Measurements from ENCODE around the gene P2RX6.
"Not testable (repeated sequence)": the region's sequence is repeated elsewhere in the genome, so short reads cannot be mapped to it uniquely, and the experiment has no call there.

The P2RX6 gene

DNA sequence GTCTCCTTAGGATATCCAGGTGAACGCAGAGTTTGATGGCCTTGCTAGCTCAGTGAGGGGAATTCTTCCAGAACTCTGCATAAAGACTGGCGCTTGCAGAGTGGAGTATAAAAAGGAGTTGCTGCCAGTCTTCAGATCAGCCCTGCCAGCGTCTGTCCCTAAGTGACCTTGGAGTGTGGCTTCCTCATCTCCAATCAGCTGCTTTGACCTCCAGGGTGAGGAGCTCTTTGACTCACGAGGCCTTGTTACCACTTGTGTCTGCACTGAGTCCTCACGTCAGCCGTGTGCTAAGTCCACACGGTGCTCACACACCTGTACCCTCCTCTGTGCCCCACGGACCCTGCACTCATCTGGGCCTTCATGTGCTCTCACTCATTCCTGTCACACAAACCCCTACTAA lies 45.4 kb downstream of the P2RX6 start:
- not testable (repeated sequence) for DNase-seq

DNA sequence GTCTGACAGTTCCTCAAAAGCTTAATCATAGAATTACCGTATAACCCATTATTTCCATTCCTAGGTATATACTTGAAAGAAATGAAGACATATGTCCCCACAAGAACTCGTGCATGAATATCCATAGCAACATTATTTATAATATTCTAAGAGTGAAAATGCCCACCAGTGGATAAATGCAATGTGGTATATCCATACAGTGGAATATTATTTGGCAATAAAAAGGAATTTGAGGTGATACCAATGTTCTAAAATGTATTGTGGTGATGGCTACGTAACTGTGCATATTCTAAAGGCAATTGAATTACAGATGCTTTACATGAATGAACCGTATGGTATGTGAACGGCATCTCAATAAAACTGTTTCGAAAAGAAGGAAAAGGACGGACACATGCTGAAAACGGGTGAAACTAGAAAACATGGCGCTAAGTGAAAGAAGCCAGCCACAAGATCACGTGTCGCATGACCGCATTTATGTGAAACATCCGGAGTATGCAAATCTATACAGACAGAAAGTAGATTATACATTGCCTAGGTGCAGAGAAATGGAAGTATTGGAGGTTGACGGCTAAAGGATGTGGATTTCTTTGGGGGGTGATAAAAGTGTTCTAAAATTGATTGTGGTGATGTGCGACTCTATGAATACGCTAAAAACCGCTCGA lies 46.8 kb downstream of the P2RX6 start:
- DNase-seq: not testable (repeated sequence)

DNA sequence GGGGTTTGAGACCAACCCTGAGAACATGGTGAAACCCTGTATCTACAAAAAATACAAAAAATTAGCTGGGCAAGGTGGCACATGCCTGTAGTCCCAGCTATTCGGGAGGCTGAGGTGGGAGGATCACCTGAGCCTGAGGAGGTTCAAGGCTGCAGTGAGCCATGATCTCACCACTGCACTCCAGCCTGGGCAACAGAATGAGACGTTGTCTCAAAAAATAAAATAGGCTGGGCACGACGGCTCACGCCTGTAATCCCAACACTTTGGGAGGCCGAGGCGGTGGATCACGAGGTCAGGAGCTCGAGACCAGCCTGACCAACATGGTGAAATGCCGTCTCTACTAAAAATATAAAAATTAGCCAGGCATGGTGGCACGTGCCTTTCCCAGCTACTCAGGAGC lies 49.5 kb downstream of the P2RX6 start:
- DNase-seq: not testable (repeated sequence)

DNA sequence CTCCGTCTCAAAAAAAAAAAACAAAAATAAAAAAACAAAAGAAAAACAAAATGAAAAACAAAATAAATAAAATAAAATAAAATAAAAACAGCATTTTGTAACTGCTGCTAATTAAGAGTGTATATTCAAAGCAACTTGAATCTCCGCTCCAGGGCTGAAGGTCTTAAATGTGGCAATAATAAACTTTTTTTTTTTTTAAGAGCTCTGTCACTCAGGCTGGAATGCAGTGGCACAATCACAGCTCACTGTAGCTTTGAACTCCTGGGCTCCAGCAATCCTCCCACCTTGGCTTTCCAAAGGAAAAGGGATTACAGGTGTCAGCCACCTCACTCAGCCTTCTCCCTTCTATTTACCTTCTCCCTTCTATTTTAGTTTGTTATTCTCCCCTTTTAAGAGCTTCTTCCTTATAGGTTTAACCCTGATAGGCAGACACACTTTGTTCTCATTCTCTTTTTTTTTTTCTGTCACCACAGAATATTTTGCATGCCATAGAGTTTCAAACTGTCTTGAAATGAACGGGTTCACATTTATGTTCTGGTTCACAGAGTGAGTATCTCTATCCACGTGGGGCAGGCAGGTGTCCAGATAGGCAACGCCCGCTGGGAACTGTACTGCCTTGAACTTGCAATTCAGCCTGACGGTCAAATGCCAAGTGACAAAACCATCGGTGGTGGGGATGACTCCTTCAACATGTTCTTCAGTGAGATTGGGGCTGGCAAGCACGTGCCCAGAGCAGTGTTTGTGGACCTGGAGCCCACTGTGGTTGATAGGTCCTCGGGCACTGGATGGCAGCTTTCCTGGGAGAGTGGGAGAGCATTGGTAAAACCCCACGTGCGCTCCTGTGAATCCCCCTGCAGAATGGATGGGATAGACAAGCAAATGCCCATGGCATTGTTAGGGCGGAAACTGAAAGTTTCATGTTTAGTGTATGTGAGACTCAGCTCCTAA lies 50.2 kb downstream of the P2RX6 start:
- no peak for DNase-seq

DNA sequence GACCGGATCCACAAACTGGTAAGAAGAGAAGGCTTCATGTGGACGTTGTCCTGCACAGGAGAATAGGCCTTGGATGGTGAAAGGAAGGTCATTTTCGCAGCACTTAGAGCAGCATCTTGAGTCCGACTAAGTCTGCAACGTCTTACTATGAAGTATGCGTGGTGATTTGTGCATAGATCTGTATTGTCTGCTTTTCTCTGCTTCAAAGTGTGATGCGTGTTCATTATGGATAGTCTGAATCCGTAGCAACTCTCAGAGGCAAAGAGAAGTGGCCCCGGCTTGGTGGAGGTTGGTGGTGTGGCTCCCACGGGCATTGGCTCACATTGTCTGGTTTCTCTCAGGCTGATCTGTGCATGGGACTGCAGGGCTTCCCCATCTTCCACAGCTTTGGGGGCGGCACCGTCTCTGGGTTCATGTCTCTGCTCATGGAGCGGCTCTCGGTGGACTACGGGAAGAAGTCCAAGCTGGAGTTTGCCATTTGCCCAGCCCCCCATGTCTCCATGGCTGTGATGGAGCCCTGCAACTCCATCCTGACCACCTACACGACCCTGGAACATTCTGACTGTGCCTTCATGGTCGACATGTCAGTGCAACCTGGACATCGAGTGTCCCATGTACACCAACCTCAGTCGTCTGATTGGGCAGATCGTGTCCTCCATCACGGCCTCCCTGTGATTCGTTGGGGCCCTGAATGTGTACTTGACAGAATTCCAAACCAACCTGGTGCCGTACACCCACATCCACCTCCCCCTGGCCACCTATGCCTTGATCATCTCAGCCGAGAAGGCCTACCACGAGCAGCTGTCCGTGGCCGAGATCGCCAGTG lies 52.3 kb downstream of the P2RX6 start:
- no peak for DNase-seq

GRCh38 chr22:21067901-21068680 lies 53.1 kb downstream of the P2RX6 start:
- no peak for DNase-seq

DNA sequence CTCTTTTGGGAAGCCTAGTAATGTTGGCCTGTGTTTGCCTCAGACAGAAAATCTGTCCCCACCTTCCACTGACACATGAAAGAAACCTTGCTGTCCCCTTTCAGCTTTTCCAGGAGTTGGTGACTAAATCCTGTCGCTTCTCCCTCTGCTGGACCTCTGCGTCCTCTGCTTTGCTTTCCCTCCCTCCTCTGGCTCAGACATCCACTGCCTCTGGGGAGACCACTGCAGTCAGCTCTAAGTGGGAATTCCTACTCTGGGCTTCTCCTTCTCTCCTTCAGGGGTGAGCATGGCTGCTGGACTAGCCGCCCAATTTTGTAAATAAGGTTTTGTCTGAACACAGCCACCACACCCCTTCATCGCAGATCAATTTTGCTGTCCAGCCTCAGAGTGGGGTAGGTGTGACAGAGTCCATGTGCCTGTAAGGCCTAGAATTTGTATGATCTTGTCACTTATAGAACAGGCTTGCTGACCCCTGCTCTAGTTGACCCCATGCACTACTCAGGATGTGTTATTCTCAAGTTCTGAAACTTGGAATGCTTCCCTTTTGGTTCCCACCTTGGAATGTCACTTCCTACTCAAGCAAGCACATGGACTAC lies 53.8 kb downstream of the P2RX6 start:
- peak; percentile 55 for DNase-seq

GRCh38 chr22:21069375-21069774 lies 54.4 kb downstream of the P2RX6 start:
- DNase-seq: no peak

DNA sequence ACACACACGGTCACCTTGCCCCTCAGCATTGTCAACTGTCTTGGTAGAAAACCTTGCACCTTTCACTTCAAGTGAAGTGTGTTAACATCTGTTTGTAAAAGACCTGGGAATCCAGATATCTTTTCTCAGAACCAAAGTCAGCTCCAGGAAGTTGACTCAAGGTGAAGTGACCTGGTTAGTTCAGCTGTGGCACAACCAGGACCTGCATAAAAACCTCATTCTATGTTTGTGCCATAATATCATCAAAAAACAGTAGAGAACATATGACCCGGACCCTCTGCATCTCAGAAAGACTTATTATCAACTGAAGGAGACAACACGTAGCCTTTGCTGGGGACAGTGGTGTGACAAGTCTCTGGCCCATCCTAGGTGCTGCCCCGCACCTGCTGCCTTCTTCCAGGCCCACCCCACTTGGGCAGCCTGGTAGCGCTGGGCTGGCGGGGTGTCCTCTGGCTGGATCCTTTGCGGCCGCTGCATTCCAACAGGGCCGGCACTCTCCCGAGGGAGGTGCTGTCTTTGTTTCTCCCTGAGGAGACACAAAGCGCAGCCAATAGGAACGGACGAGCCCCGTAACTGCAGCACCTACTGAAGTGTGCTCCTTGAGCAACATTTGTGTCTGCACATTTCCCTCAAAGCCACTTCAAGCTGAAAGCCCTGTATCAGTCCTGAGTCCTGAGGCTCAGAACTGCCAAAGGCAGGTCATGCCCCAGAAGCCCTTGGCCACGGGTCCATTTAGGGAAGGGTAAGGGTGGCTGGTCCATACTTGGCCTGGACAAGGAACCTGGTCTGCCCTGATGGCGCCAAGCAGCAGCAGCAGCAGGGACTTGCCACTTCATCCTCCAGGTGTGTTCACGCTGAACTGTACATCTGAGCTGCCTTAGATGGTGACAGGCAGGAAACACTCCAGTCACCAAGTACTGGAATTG lies 56.0 kb downstream of the P2RX6 start:
- no peak for DNase-seq

DNA sequence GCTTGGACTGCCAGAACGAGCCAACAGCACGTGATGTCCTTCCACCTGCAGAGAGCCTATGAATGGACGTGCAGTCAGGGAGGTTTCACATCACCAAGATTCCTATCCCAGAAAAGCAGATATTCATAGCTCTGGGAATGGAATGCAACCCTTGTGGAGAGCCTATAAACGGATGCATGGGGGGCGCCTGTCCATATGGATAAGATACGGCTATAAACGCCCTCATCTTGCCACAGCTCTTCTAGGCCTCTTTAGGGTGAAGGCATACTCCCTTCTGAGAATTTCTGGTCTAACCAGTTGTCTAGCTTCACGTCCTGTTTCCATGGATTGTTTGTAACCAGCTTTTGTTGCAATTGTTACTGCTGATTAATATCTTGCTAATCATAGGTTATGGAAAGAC lies 56.8 kb downstream of the P2RX6 start:
- DNase-seq: not testable (repeated sequence)

DNA sequence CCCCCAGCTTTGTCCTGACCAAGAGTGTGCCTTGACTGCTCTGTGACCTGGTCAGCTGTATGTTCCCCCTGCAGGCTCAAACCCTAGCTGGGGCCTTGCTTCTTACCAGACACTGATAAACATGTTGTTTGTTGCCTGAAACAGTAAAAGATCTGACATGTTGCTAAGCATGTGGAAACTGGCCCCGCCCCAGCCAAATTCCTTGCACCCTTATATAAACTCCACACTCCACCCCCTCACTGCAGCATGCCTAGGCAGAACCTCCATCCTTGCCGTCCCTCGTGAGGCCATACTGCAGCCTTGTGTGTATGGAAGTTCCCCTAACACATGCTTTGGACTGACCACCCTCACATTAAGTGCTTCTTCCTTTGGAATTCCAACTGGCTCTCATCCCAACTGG lies 58.1 kb downstream of the P2RX6 start:
- no peak for DNase-seq

DNA sequence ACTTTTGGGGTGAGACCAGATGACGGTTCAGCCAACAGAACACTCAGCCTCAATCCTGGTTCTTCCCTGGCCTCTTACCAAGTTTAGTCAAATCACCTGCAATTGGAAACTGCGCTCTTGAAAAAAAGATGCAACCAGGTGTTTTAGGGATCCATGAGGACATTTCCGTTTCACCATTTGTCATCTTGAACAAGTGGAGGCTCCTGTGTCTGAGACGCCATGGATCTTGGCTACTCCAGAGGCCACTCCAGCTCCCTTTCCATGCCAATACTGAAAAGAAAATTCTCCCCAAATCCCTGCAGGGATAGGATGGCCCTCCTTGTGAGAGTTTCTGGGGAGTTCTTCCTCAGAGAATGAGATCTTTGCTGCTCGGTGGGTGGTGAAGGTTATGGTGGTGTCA lies 58.5 kb downstream of the P2RX6 start:
- no peak for DNase-seq

- DNase-seq: peak; percentile 55
These were observed 59.2 kb downstream of the P2RX6 start for GRCh38 chr22:21074102-21074715.

- DNase-seq: no peak
These were observed 60.7 kb downstream of the P2RX6 start for GRCh38 chr22:21075516-21076138.

DNA sequence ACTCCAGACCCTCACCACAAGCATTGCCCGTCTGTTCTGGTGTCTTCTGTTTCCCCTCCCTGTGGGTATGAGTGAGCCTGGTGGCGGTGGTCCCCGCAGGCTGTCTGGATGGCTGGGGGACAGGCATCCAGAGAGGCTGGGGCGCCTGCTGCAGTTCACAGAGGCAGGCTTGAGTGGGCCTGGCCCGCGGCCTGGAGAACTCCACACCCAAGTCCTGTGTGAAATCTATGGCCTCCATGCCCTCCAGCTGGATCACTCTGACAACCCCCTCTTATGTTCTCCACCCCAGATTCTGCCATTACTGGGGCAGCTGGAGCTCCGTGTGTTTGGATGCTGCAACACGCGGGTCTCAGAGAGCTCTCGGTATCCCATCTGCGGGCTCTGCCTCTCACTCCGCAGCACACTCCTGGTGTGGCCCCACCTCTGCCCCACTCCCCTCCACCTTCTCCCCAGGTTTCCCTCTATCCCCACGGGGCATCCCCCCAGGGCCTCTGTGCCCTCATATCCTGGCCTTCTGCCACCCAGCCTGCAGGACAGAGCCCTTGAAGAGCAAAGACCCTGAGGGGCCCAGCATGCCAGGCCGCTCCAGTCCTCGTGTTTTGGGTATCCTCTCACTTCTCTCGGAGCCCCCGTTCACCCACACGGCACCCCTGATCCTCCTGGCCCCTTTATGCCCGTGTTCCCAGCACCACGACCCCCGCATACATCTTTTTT lies 62.1 kb downstream of the P2RX6 start:
- no peak for DNase-seq

All from islet precursor cell (in vitro differentiated cells).